Thyroid gland (tissue), 4 donors: ENCODE data around the gene MAPK6. TPM values are rescaled to one million over a fixed set of nuclear protein-coding genes. Genes with fewer than 3 reads are reported as not detected.

Experiments used
- DNase-seq, 2 donors: peaks; one replicate each; pipeline ENCODE4 v3.0.0-alpha.2; 2019
- H3K27ac ChIP-seq, 3 donors: fragments of 200-600 bp; sonication (generic); 1 replicate in 2 of 3; 2 replicates in 1 of 3; pipeline ENCODE4 v1.5.1; 2016 to 2019; ENCODE audit warnings: mild to moderate bottlenecking in 1 of 3, moderate library complexity in 1 of 3
- H3K27me3 ChIP-seq: fragments of 200-600 bp; sonication (generic); one replicate; pipeline ENCODE4 v1.5.1; 2019
- H3K36me3 ChIP-seq, 2 donors: fragments of 200-600 bp; sonication (generic); one replicate each; pipeline ENCODE4 v1.5.1; 2016 to 2019
- H3K4me1 ChIP-seq, 2 donors: fragments of 200-600 bp; sonication (generic); one replicate each; pipeline ENCODE4 v1.5.1; 2017 to 2019
- H3K4me3 ChIP-seq, 3 donors: fragments of 200-600 bp; sonication (generic); replicated peaks in 1 of 3; 1 replicate in 2 of 3; 2 replicates in 1 of 3; pipeline ENCODE4 v1.5.1; 2016; ENCODE audit warnings: mild to moderate bottlenecking in 1 of 3
- H3K9me3 ChIP-seq: fragments of 200-600 bp; sonication (generic); one replicate; pipeline ENCODE4 v1.5.1; 2017
- POLR2A ChIP-seq, 2 donors: fragments of 450-650 bp; IDR thresholded peaks; one replicate each; pipeline ENCODE4 v1.6.1; 2017; ENCODE audit warnings: antibody characterized with exemption in 2 of 2, mild to moderate bottlenecking in 2 of 2, moderate library complexity in 1 of 2
- WGBS, 2 donors: methylation state at CpG; one replicate each; pipeline ENCODE4 v1.1.5; 2017; 5-methylcytosine and 5-hydroxymethylcytosine counted together
- intact Hi-C: fragments of 100-400 bp; cut with DNase I; formaldehyde crosslinking; loops from one replicate; pipeline ENCODE4 v1.15.1; 2023
- total RNA-seq, 4 donors: library from RNA; depleted of rRNA; stranded (reverse); fragments of >200 nt; gene quantifications; one replicate each; pipeline ENCODE4 v1.2.3, GENCODE V29; 2016
- TF ChIP-seq, protein P1 (sequence below), 6 experiments: fragments of 200-600 bp in 3 of 6; fragments of 450-650 bp in 3 of 6; sonication (generic) in 3 of 6; IDR thresholded peaks; one replicate each; pipeline ENCODE4 v1.5.1; 2016 to 2019; ENCODE audit warnings: antibody characterized with exemption in 6 of 6, mild to moderate bottlenecking in 2 of 6, inconsistent platforms in 1 of 6, moderate library complexity in 1 of 6

Gene MAPK6
- total RNA-seq, 4 donors from 2014 or later = 27.3 to 61.3 (median 30.9) TPM

DNA sequence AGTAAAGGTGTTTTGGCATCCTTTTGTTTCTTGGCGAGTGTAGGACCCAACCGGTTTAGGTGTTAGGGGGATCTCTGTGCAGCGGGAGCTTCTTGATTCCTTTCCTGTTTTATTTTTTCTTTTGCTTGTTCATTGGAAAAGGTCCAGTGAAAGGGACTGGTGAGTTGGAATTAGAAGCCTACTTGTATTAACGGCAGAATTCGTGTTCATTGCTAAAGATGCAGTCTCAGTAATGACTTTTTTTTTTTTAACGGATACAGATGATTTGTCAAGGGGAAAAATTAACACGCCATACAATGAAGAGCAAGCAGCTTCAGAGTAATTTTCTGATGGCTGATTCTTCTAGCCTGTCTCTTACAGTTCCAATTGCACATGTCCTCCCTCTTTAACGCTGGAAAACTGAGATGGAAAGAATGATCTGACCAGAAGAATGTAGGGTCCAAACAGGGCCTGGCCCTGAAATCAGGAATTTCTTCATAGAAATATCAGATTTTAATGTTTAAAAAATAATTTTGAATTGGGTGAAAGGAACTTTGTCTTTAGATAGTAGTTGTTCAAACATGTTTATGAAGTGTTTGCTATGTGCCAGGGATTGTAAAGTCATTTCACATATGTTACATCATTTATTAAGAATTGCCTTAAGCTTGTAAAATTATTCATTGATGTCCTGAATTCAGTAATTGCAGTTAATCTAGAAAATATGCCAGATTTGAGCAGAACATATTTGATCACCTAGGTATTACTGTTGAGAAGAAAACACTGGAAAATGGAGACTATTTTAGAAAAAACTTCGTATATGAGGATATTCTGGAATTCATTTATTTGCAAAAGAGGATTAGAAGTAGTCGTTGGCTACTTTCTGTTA lies 1.4 kb downstream of the MAPK6 start:
- intact Hi-C loops = no loop called here
- Histone ChIP-seq H3K9me3 (no peaks in the 10 kb centered on the region), H3K4me1 (peaks cover 13 to 23% of the 10 kb centered on the region in 2 donors), H3K27ac (peak overlapping the region; percentile 81 to 96 (median 95)), H3K36me3 (no peaks in the 10 kb centered on the region), H3K27me3 (no peaks in the 10 kb centered on the region), H3K4me3 (peak overlapping the region in 2 of 3 donors; percentile 32 to 68)
- TF ChIP-seq, protein P1, sequence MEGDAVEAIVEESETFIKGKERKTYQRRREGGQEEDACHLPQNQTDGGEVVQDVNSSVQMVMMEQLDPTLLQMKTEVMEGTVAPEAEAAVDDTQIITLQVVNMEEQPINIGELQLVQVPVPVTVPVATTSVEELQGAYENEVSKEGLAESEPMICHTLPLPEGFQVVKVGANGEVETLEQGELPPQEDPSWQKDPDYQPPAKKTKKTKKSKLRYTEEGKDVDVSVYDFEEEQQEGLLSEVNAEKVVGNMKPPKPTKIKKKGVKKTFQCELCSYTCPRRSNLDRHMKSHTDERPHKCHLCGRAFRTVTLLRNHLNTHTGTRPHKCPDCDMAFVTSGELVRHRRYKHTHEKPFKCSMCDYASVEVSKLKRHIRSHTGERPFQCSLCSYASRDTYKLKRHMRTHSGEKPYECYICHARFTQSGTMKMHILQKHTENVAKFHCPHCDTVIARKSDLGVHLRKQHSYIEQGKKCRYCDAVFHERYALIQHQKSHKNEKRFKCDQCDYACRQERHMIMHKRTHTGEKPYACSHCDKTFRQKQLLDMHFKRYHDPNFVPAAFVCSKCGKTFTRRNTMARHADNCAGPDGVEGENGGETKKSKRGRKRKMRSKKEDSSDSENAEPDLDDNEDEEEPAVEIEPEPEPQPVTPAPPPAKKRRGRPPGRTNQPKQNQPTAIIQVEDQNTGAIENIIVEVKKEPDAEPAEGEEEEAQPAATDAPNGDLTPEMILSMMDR (IDR thresholded peaks at IDR 0.05) = no peak
- no peak for TF ChIP-seq POLR2A (IDR thresholded peaks at IDR 0.05)
- DNase-seq = no peak
- WGBS, 2 donors = 2 to 4% methylated on average over 10 of the region's 10 CpGs

DNA sequence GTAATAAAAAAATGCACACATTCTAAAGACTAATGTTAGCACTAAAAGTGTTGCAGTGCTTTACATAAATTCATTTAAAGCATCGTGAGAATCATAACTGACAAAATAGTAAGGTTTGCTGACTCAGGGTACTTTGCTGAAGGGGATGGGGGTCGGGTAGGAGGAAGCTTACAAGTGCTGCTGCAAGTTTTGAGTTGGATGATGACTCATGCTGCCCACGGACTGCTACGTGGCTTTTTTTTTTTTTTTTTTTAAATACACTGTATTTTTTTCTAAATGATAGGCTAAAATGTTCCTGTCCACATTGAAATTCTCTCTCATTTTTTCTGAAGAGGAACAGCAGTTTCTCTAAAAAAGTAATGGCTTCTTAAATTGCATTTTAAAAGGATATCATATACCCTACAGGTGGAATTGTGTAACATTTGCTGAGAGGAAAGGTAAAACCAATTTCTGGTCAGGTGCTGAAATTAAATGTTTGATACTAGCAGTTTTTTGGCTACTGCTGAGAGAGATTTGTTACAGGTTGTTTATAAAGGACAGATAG lies 2.2 kb downstream of the MAPK6 start:
- H3K27me3 ChIP-seq = no peaks in the 10 kb centered on the region
- no peak overlapping the region for H3K4me3 ChIP-seq
- peaks cover 13 to 24% of the 10 kb centered on the region in 2 donors for H3K4me1 ChIP-seq
- WGBS, 2 donors = 0% methylated on average over 4 of the region's 4 CpGs
- peak; percentile 66 to 72 for DNase-seq
- no peaks in the 10 kb centered on the region for H3K36me3 ChIP-seq
- intact Hi-C loops = no loop called here
- H3K9me3 ChIP-seq = no peaks in the 10 kb centered on the region
- H3K27ac ChIP-seq = peak overlapping the region; percentile 81 to 96 (median 95)
- TF ChIP-seq, protein P1 (IDR thresholded peaks at IDR 0.05) = peak in 1 of 6 experiments; percentile 35
- TF ChIP-seq POLR2A (IDR thresholded peaks at IDR 0.05) = no peak

DNA sequence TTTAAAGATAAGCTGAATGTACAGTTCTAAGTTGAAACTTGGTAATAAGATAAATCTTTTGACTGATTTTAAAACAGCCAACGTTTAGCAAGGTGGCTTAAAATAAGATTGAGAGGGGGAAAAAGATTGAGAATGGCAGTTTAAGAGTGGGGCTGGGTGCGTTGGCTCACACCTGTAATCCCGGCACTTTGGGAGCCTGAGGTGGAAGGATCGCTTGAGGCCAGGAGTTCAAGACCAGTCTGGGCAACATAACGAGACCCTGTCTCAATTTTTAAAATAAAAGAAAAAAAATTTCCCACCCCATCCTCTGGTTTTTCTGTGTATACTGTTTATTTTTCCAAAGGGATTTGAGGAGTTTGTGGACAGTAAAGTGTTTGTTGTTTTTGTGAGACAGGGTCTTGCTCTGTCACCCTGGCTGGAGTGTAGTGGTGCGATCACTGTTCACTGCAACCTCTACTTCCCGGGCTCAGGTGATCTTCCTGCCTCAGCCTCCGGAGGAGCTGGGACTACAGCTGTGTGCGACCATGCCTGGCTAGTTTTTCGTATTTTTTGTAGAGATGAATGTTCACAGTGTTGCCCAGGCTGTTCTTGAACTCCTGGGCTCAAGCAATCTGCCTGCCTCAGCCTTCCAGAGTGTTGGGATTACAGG lies 3.0 kb downstream of the MAPK6 start:
- Histone ChIP-seq H3K9me3 (no peaks in the 10 kb centered on the region), H3K27ac (peak overlapping the region; percentile 81 to 96 (median 95)), H3K4me3 (no peak overlapping the region), H3K36me3 (no peaks in the 10 kb centered on the region), H3K27me3 (no peaks in the 10 kb centered on the region), H3K4me1 (peaks cover 13 to 24% of the 10 kb centered on the region in 2 donors)
- WGBS, 2 donors = 51 to 58% methylated on average over 10 of the region's 10 CpGs
- intact Hi-C loops = no loop called here
- TF ChIP-seq POLR2A (IDR thresholded peaks at IDR 0.05) = no peak
- TF ChIP-seq, protein P1 (IDR thresholded peaks at IDR 0.05) = no peak
- DNase-seq = peak; percentile 18 to 48

DNA sequence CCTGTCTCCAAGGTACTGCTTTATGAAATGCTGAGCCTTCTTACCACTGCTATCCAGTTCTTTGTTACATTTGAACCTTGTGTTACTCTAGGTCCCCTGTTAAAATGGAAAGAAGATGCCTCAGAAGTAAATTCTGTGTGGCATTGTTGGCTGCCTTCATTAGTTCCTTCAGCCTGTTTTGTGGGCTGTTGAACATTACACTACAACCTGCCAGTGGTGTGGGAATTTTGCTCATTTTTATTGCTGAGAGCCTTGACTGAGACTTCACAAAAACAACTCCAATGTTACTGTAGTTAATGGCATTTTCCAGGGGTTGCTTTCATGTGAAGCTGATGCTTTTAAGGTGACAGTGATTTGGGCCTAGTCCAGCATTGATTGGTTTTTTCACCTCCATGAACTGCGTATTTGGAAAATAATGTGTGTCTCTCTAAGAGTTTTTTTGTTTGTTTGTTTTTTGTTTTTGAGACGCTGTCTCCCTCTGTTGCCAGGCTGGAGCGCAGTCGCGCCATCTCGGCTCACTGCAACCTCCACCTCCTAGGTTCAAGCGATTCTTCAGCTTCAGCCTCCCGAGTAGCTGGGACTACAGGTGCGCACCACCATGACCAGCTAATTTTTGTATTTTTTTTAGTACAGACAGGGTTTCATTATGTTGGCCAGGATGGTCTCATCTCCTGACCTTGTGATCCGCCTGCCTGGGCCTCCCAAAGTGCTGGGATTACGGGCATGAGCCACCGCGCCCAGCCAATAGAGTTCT lies 4.3 kb downstream of the MAPK6 start:
- 88 to 97% methylated on average over 13 of the region's 13 CpGs for WGBS, 2 donors

More for the DNA sequence above, 4.3 kb downstream of the MAPK6 start:
- DNase-seq = no peak
- no peaks in the 10 kb centered on the region for H3K36me3 ChIP-seq
- H3K27me3 ChIP-seq = no peaks in the 10 kb centered on the region
- H3K27ac ChIP-seq = peak overlapping the region in 1 of 3 donors; percentile 2
- peaks cover 13 to 24% of the 10 kb centered on the region in 2 donors for H3K4me1 ChIP-seq
- intact Hi-C loops = no loop called here
- H3K4me3 ChIP-seq = no peak overlapping the region
- no peaks in the 10 kb centered on the region for H3K9me3 ChIP-seq
- TF ChIP-seq, protein P1 (IDR thresholded peaks at IDR 0.05) = no peak
- TF ChIP-seq POLR2A (IDR thresholded peaks at IDR 0.05) = no peak
